K562 (cell line): ENCODE data around the gene STX1A. TPM values are rescaled to one million over a fixed set of nuclear protein-coding genes. Genes with fewer than 3 reads are reported as not detected.

Source experiments
- BACH1 ChIP-seq: fragments of 200-800 bp; sonication (Bioruptor generic); IDR thresholded peaks from 2 replicates; pipeline ENCODE4 v1.6.1; 2016; ENCODE audit warnings: missing genetic modification characterization, missing compliant biosample characterization
- GTF2B ChIP-seq: IDR thresholded peaks from 2 replicates; pipeline ENCODE4 v1.6.1; 2011; ENCODE audit not compliant: insufficient read length; ENCODE audit errors: extremely low read depth
- HIVEP1 ChIP-seq: fragments of 250-450 bp; sonication (Bioruptor Pico); IDR thresholded peaks from 2 replicates; pipeline ENCODE4 v1.4.0; 2020; ENCODE audit warnings: mild to moderate bottlenecking
- MBD2 ChIP-seq: sonication (generic); IDR thresholded peaks from 2 replicates; pipeline ENCODE4 v1.6.1; 2016; ENCODE audit warnings: low read depth, borderline replicate concordance
- MLLT1 ChIP-seq, 2 experiments: fragments of 450-650 bp; IDR thresholded peaks; 2 replicates each; pipeline ENCODE4 v1.6.1; 2016
- PKNOX1 ChIP-seq: fragments of 450-650 bp; IDR thresholded peaks from 2 replicates; pipeline ENCODE4 v1.6.1; 2016
- SMAD4 ChIP-seq: fragments of 250-450 bp; sonication (Bioruptor Pico); conservative IDR thresholded peaks from 2 replicates; pipeline ENCODE4 v1.8.0; 2021; ENCODE audit warnings: inconsistent platforms, mild to moderate bottlenecking, moderate library complexity
- TFAM ChIP-seq: fragments of 250-450 bp; sonication (Bioruptor Pico); conservative IDR thresholded peaks from 2 replicates; pipeline ENCODE4 v1.5.0; 2021; ENCODE audit warnings: mild to moderate bottlenecking, moderate library complexity
- ZBTB5 ChIP-seq: fragments of 450-650 bp; IDR thresholded peaks from 2 replicates; pipeline ENCODE4 v1.6.1; 2017; ENCODE audit warnings: antibody characterized with exemption
- ZMIZ1 ChIP-seq, 2 experiments: fragments of 150-350 bp in 1 of 2; IDR thresholded peaks; 2 replicates each; pipeline ENCODE4 v1.6.1; 2012 to 2016; ENCODE audit warnings: low read depth in 2 of 2, low read length in 2 of 2, mild to moderate bottlenecking in 1 of 2, moderate library complexity in 1 of 2
- polyA plus RNA-seq, 8 experiments: library from polyadenylated mRNA; depleted of rRNA in 4 of 8; stranded (reverse) in 5 of 8; unstranded in 3 of 8; fragments of >200 nt; fragmentation: Nextera tagmentation in 2 of 8; fragmentation: Illumina TruSeq in 1 of 8; extraction: Ambion mirVana in 2 of 8; extraction: Trizol in 1 of 8; gene quantifications; 2 replicates each; pipeline versions ENCODE4 v1.2.1 to v1.2.3, GENCODE V29; 2011 to 2014; ENCODE audit warnings: inconsistent platforms in 1 of 8, missing spikeins in 1 of 8
- total RNA-seq, 7 experiments: library from RNA; depleted of rRNA in 6 of 7; stranded (reverse); fragments of >200 nt in 6 of 7; fragmentation: Illumina TruSeq in 2 of 7; extraction: Trizol in 2 of 7; gene quantifications; 2 replicates each; pipeline versions ENCODE4 v1.2.1 to v1.2.3, GENCODE V29; 2011 to 2021; ENCODE audit warnings: low replicate concordance in 1 of 7

The STX1A gene
- total and polyA plus RNA-seq, 9 of the 15 experiments (the other 6 are each of a cell fraction or from before 2014, with no cell fraction given): 0.04 to 15.1 (median 6.3) TPM

- no peak for TF ChIP-seq TFAM (CRISPR knock-in tag)
- TF ChIP-seq MLLT1 (IDR thresholded peaks at IDR 0.05): peak; percentile 70 to 72; a peak in 1 of 4 replicates
- no peak for TF ChIP-seq BACH1 (tag)
- TF ChIP-seq PKNOX1: no peak
- TF ChIP-seq GTF2B: no peak
- no peak for TF ChIP-seq ZMIZ1 (IDR thresholded peaks at IDR 0.05; ENCODE audit: low read depth in 2 of 2, low read length in 2 of 2)
- peak; percentile 59; the same call in 1 of the 2 replicates for TF ChIP-seq ZBTB5
- TF ChIP-seq MBD2: no peak
- no peak for TF ChIP-seq HIVEP1 (CRISPR knock-in tag)
- TF ChIP-seq SMAD4: no peak
- TF ChIP-seq, all 486 proteins: peak for 36
These were observed 6.6 kb upstream of the STX1A start (continued) for GRCh38 chr7:73726083-73726466.
